Prostate gland (tissue), 2 donors: ENCODE data around the gene CASP9. TPM values are rescaled to one million over a fixed set of nuclear protein-coding genes. Genes with fewer than 3 reads are reported as not detected.
"Not testable (repeated sequence)": the region's sequence is repeated elsewhere in the genome, so short reads cannot be mapped to it uniquely, and the experiment has no call there.

Experiments
- DNase-seq: peaks from one replicate; pipeline ENCODE4 v3.0.0-alpha.2; 2019; ENCODE audit warnings: low spot score
- H3K27ac ChIP-seq, 2 donors: fragments of 200-600 bp; sonication (generic); 2 replicates each; pipeline ENCODE4 v1.5.1; 2017 to 2019
- H3K27me3 ChIP-seq: fragments of 200-600 bp; sonication (generic); replicated peaks from 2 replicates; pipeline ENCODE4 v1.5.1; 2019; ENCODE audit not compliant: insufficient read depth
- H3K36me3 ChIP-seq, 2 donors: fragments of 200-600 bp; sonication (generic); 1 replicate in 1 of 2; 2 replicates in 1 of 2; pipeline versions ENCODE4 v1.5.1 to v1.8.1; 2017 to 2019
- H3K4me1 ChIP-seq: fragments of 200-600 bp; sonication (generic); replicated peaks from 2 replicates; pipeline ENCODE4 v1.5.1; 2019
- H3K4me3 ChIP-seq, 2 donors: fragments of 200-600 bp; sonication (generic); 2 replicates each; pipeline ENCODE4 v1.5.1; 2017 to 2019
- H3K9me3 ChIP-seq: fragments of 200-600 bp; sonication (generic); 2 replicates; pipeline ENCODE4 v1.5.1; 2017
- POLR2A ChIP-seq: fragments of 450-650 bp; IDR thresholded peaks from one replicate; pipeline ENCODE4 v1.6.1; 2016; ENCODE audit warnings: antibody characterized with exemption, mild to moderate bottlenecking
- POLR2AphosphoS5 ChIP-seq: sonication (generic); formaldehyde crosslinking; IDR thresholded peaks from one replicate; pipeline ENCODE4 v1.6.1; 2017; ENCODE audit warnings: antibody characterized with exemption
- WGBS: methylation state at CpG from one replicate; pipeline ENCODE4 v1.1.5; 2018; 5-methylcytosine and 5-hydroxymethylcytosine counted together
- intact Hi-C: fragments of 100-400 bp; cut with DNase I; formaldehyde crosslinking; loops from one replicate; pipeline ENCODE4 v1.14.2; 2022
- total RNA-seq, 2 donors: library from RNA; depleted of rRNA; stranded (reverse); fragments of >200 nt; gene quantifications; one replicate each; pipeline ENCODE4 v1.1.0, GENCODE V29; 2016
- TF ChIP-seq, protein P1 (sequence below), 4 experiments: fragments of 200-600 bp in 2 of 4; fragments of 450-650 bp in 2 of 4; sonication (generic) in 2 of 4; IDR thresholded peaks; 1 replicate in 3 of 4; 2 replicates in 1 of 4; pipeline ENCODE4 v1.5.1; 2016 to 2019; ENCODE audit warnings: antibody characterized with exemption in 4 of 4, mild to moderate bottlenecking in 2 of 4, moderate library complexity in 2 of 4

The CASP9 gene
- total RNA-seq, 2 donors from 2014 or later: 22.2 to 46.1 TPM

DNA sequence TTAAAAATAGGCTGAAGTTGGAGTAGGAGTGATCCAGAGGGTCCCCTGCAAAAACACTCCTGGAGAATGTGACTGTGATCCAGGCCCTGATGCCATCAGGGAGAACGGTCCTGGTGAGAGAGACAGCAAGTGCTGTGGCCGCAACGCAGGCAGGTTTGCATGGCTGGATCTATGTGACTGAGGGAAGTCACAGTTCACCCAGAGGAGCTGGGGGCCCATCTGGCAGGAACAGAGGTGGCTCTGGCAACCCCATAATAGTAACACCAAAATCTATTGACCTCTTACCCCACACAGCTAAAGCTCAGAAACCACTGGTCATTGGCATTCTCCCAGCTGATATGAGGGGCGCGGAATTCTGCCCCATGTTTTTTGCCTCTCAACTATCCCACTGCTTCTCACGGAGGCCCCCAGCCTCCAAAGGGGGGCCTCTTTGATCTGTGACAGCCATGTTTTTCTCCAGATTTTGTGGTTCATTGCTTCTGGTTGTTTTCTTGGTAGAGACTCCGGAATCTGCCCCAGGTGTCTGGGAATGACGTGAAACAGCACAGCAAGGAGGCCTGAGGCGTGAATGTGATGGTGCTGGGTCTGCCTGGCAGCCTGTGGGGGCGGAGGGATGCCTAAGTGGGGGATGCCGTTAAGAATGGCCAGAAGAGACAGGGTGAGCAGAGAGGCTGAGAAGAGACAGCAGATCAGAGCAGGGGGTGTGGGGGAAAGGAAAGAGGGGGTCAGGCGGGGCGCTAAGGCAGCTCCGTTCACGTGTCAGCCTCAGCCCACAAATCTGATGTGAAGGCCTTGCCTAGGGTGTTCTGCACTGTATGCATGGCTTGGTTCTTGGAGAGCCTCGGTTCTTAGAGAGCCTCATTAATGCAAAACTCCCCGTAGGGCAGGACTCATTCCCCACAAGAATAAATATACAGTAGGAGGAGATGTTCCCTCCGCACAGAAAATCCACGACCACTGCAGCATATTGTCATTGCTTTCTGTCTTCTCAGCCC is 23.5 kb downstream of the CASP9 start:
- Histone ChIP-seq H3K4me1 (no peaks in the 10 kb centered on the region), H3K27me3 (no peaks in the 10 kb centered on the region), H3K9me3 (no peaks in the 10 kb centered on the region), H3K4me3 (no peak overlapping the region), H3K36me3 (no peaks in the 10 kb centered on the region), H3K27ac (no peak overlapping the region)
- DNase-seq: no peak
- TF ChIP-seq POLR2AphosphoS5 (no peak), POLR2A (no peak)
- TF ChIP-seq, protein P1, sequence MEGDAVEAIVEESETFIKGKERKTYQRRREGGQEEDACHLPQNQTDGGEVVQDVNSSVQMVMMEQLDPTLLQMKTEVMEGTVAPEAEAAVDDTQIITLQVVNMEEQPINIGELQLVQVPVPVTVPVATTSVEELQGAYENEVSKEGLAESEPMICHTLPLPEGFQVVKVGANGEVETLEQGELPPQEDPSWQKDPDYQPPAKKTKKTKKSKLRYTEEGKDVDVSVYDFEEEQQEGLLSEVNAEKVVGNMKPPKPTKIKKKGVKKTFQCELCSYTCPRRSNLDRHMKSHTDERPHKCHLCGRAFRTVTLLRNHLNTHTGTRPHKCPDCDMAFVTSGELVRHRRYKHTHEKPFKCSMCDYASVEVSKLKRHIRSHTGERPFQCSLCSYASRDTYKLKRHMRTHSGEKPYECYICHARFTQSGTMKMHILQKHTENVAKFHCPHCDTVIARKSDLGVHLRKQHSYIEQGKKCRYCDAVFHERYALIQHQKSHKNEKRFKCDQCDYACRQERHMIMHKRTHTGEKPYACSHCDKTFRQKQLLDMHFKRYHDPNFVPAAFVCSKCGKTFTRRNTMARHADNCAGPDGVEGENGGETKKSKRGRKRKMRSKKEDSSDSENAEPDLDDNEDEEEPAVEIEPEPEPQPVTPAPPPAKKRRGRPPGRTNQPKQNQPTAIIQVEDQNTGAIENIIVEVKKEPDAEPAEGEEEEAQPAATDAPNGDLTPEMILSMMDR (IDR thresholded peaks at IDR 0.05): no peak
- 85% methylated on average over 19 of the region's 19 CpGs for WGBS
- intact Hi-C loops: no loop called here

GRCh38 chr1:15493869-15494390 is 30.1 kb downstream of the CASP9 start:
- Histone ChIP-seq H3K4me1 (no peaks in the 10 kb centered on the region), H3K27ac (no peak overlapping the region), H3K9me3 (no peaks in the 10 kb centered on the region), H3K27me3 (no peaks in the 10 kb centered on the region), H3K36me3 (no peaks in the 10 kb centered on the region), H3K4me3 (no peak overlapping the region)
- WGBS: over 99% methylated on average over 8 of the region's 9 CpGs
- DNase-seq: no peak
- TF ChIP-seq, protein P1 (IDR thresholded peaks at IDR 0.05): no peak
- TF ChIP-seq POLR2A (no peak), POLR2AphosphoS5 (no peak)
- intact Hi-C loops: no loop called here

GRCh38 chr1:15492596-15492995 is 31.4 kb downstream of the CASP9 start:
- 82% methylated on average over 5 of the region's 5 CpGs for WGBS
- no peak for DNase-seq
- no peaks in the 10 kb centered on the region for H3K36me3 ChIP-seq
- TF ChIP-seq POLR2A (no peak), POLR2AphosphoS5 (no peak)
- TF ChIP-seq, protein P1 (IDR thresholded peaks at IDR 0.05): no peak
- no peaks in the 10 kb centered on the region for H3K27me3 ChIP-seq
- no peaks in the 10 kb centered on the region for H3K9me3 ChIP-seq
- no peak overlapping the region for H3K4me3 ChIP-seq
- no peaks in the 10 kb centered on the region for H3K4me1 ChIP-seq
- intact Hi-C loops: no loop called here
- H3K27ac ChIP-seq: no peak overlapping the region

- DNase-seq, intact Hi-C loops, H3K27ac ChIP-seq, H3K4me1 ChIP-seq, H3K27me3 ChIP-seq, H3K4me3 ChIP-seq, H3K36me3 ChIP-seq, H3K9me3 ChIP-seq: not testable (repeated sequence)
- 95% methylated on average over 4 of the region's 4 CpGs for WGBS
Observed at GRCh38 chr1:15491010-15491409, 33.0 kb downstream of the CASP9 start.

DNA sequence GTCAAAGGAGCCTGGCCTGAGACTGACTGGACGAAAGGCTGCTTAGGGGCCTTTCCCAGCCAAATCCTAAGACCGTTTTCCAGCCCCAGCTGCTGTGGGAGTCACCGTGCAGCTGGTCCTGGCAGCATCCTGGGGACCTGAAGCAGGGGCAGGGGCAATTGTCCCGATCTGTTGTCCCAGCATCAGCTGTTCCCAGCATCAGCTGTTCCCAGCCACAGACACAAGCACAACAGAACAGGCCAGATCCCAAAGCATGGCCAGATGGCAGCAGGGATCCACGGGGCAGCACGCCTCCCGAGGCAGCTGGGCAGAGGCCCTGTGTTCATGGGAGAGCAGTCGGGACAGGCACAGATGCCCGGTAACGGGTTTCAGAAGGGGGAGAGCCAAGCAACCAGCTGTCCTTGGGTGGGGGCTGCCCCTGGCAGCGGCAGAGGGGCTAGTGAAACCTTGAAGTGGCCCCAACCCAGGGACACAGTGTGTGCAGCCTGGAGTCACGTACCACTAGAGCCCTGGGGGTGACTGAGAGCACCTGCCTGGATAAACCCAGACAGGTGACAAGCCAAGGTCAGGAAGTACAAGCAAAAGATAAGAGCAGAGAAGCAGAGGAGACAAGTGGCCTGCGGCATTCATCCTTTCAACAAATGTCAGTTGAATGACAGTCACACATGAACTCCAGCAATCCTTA is 34.8 kb downstream of the CASP9 start:
- 73% methylated on average over 12 of the region's 13 CpGs for WGBS
- H3K27me3 ChIP-seq: no peaks in the 10 kb centered on the region
- H3K36me3 ChIP-seq: no peaks in the 10 kb centered on the region
- no peaks in the 10 kb centered on the region for H3K4me1 ChIP-seq
- intact Hi-C loops: no loop called here
- H3K27ac ChIP-seq: no peak overlapping the region
- H3K4me3 ChIP-seq: no peak overlapping the region
- H3K9me3 ChIP-seq: no peaks in the 10 kb centered on the region
- TF ChIP-seq, protein P1 (IDR thresholded peaks at IDR 0.05): no peak
- no peak for TF ChIP-seq POLR2A
- TF ChIP-seq POLR2AphosphoS5: no peak
- DNase-seq: no peak
